IMR-90 (cell line): ENCODE results near the gene SF3A1.

Experiments used
- CTCF ChIP-seq: conservative IDR thresholded peaks from 2 replicates; pipeline ENCODE4 v1.5.1; 2012; ENCODE audit warnings: mild to moderate bottlenecking, low read depth, low read length, improper control_type of control experiment
- POLR2A ChIP-seq: IDR thresholded peaks from 2 replicates; pipeline ENCODE4 v1.6.1; 2012; ENCODE audit warnings: mild to moderate bottlenecking, low read depth, low read length
- RCOR1 ChIP-seq: IDR thresholded peaks from 2 replicates; pipeline ENCODE4 v1.6.1; 2012; ENCODE audit warnings: mild to moderate bottlenecking, low read length, improper control_type of control experiment; ENCODE audit not compliant: insufficient replicate concordance

GRCh38 chr22:30390974-30391691 lies 34.4 kb upstream of the SF3A1 start:
- TF ChIP-seq RCOR1 (no peak), CTCF (peak; percentile 87), POLR2A (no peak)
